NCI-H1048 (cell line): Measurements from ENCODE around the gene SFMBT1.

Source experiments
- DNase-seq: peaks from one replicate; lab custom pipeline; 2025; lab: John Stamatoyannopoulos, UW

SFMBT1 gene

DNA sequence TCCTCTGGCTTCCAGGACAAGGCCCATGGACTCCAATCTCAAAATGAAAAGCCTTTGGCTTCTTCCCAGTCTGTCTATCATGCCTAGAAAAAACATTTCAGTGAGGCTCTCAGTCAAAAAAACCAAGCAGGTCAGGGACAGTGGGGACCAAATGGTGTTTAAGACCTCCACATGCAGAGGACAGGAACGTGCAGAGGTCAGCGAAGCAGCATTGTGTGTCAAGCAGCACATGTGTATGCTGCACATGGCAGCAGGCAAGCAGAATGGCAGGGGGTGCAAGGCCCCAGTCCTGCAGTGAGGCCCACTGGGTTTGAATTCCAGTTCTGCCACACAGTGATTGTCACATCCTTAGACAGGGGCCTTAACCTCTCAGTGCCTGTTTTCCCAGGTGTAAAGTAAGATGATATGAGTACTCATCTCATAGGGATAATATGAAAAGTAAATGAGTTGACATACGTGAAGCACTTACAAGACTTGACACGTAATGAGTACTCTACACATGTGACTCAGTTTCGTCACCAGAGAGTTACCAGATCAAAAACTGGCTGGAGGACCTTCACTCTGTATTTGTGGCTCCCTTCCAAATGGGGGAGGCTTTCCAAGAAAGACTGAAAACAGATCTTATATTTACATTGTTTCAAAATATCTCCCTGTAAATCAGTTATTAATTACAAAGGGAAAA is 159.7 kb downstream of the SFMBT1 start:
- no peak for DNase-seq

DNA sequence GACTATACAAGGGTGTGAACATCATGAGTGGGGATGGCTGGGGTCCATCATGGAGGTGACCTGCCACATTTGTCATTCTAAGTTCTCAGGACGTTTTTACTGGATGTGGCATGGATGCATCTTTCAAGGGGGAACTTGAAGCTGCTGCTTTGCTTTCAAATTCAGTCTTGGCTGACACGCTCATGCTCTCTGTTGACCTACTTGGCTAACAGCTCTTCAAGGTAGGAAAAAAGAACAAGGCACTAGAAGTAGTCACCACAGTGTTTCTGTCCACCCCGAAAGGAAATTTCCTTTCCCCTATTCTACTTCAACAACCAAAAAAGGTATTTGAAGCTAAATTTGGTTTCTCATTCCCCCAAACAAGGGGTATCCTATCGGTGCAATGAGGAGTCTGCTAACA is 163.5 kb downstream of the SFMBT1 start:
- no peak for DNase-seq

DNA sequence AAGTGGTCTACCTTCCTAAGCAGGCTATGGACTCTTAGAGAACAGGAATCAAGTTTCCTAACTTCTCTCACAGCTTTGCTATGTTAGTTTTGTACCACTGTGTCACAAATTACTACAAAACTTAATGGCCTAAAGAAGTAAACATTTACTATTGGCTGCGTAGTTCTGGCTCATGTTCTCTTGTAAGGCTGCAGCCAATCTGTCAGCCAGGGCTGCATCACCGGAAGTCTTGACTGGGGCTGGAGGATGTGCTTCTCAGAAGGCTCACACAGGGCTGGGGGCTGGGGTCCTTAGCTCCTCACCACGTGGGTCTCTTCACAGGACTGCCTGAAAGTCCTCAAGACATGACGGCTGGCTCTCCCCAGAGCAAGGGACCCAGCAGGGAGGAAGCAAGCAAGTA is 164.0 kb downstream of the SFMBT1 start:
- DNase-seq: no peak

- DNase-seq: no peak
Observed at GRCh38 chr3:52880474-52880873, 165.4 kb downstream of the SFMBT1 start.

GRCh38 chr3:52880047-52880446 is 165.8 kb downstream of the SFMBT1 start:
- DNase-seq: no peak

GRCh38 chr3:52879581-52879980 is 166.3 kb downstream of the SFMBT1 start:
- no peak for DNase-seq

GRCh38 chr3:52879090-52879489 is 166.8 kb downstream of the SFMBT1 start:
- no peak for DNase-seq

GRCh38 chr3:52877085-52877484 is 168.8 kb downstream of the SFMBT1 start:
- DNase-seq: no peak

DNA sequence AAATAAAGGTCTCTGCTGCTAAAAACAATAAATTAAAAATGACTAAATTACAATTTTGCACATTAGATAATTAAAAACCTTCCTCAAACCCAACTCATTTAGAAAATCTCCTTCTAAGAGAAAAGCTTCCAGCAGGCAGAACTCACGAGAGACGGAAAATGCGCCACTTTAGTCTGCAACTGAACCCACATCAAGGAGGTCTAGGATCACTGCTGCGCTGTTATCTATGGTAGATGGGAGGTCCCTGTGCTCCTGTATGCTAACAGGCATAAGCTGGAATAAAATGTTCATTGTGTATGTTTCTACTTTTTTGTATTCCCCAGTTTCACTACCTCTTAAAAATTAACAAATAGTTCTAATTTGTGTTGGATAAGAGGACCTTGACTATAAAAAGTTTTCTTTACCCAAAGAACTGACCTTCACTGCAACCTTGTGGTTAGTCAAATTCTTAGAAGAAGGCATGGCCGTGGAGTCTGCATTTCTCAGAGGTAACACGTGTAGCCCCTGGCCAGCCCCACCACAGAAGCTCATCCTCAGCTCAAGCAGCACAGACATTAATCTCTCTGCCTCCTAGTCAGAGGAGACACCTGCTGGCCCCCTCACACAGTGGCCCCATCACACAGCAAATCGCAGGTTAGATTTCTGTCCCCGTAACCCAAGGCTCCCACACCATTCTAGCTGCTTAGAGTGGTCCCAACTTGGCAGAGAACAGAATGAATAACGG is 170.8 kb downstream of the SFMBT1 start:
- DNase-seq: no peak

GRCh38 chr3:52874160-52874701 is 171.6 kb downstream of the SFMBT1 start:
- DNase-seq: no peak

GRCh38 chr3:52873433-52874159 is 172.3 kb downstream of the SFMBT1 start:
- no peak for DNase-seq

DNA sequence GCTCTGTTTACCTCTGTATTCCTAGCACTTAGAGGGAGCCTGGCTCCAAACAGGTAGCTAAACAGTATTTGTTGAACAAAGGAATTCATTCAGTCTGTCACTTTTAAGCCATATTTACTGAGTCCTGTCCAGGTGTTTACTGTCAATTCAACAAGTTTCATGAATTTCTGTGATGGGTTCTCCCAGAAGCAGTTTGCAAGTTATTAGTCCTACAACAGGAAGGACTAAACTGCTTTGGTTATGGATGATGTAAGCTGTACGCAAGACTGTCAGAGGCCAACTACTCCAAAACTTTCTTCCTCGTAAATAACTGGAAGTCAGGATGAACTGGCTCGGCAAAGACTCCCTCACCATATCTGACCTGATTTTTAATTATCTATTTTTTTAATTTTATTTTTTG is 173.6 kb downstream of the SFMBT1 start:
- no peak for DNase-seq

DNA sequence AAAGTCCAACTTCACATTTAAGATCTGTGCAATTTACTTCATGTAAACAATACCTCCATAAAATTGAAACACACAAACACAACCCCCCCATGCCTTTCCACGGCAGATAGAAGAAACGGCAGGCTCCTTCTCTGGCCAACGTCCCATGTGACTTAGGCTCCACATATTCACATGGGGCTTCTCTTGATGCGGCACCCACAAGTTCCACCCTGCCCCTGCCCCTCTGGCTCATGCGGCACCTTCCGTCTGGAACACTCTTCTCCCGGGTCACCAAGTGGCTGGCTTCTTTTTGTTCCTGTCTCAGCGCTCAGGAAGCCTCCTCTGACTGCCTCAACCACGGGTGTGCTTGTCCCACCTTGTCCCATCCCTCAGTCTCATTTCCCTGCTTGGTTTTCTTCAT is 174.1 kb downstream of the SFMBT1 start:
- DNase-seq: no peak

- DNase-seq: no peak
Observed at GRCh38 chr3:52870471-52870870, 175.4 kb downstream of the SFMBT1 start.

GRCh38 chr3:52866427-52866826 is 179.4 kb downstream of the SFMBT1 start:
- no peak for DNase-seq

GRCh38 chr3:52865994-52866393 is 179.9 kb downstream of the SFMBT1 start:
- DNase-seq: no peak

DNA sequence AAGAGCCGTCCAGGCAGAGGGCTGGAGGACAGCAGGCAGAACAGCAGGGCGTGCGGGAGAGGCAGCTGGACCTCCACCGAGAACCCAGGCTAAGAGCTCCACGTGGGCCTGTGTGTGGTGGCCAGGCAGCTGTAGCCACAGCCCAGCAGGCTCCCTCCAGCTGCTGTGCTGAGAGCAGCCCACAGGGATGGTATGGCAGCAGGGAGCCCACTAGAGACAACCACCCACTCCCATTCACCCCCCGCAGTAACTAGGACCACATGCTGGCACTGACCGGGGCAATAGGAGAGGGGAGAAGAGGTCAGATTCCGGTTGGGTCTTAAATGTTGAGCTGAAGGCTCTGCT is 185.5 kb downstream of the SFMBT1 start:
- DNase-seq: no peak

DNA sequence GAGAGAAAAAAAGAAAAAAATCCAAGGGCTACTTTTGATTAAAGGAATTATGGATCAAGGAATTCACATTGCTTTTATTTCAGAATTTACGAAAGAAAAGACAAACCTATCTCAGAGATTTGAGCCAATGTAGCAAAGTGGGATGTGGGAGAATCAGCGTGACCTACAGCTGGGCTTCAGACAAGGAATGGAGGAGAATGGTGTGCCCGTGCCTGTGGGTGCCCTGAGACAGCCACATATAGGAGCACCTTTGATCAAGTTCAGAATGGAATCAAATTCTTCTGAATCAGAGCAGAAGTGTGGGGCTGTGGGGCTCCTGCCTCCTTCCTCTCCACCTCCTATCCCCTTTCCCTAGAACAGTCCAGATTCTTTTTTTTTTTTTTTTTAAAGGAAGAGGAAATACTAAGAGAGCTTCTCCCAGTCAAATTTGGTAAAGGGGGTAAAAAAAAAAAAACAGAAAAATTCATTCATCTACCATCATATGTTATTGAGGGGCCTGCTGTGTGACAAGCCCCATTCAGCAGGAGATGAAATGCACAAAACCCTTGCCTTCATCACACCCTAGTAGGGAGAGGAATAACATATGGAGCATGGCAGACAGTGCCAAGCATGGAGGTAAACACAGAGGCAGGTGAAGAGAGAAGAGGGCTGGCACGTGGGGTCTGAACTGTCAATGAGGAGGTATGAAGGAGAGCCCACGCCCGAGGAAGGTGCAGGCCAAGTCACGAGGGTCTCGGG is 186.0 kb downstream of the SFMBT1 start:
- DNase-seq: no peak

GRCh38 chr3:52857864-52858263 is 188.0 kb downstream of the SFMBT1 start:
- DNase-seq: no peak

DNA sequence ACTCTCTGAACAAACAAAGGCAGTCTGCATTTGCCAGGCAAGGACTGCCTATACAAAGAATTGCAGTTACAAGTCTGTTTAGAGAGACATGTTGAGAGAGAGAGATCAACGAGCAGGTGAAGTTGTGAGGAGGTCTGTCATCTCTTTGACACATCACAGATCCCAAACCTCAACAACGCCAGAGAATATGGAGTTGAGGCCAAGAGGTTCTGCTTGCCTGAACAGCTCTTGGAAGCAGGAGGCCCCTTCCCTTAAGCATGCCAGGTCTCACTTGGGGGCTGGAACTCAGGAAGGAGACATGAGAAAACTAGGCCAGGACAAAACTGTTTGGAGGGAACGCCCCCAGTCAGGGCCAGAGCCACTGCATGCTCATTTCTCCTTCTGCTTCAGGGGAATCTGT is 188.7 kb downstream of the SFMBT1 start:
- DNase-seq: no peak

GRCh38 chr3:52856666-52857065 is 189.2 kb downstream of the SFMBT1 start:
- no peak for DNase-seq

DNA sequence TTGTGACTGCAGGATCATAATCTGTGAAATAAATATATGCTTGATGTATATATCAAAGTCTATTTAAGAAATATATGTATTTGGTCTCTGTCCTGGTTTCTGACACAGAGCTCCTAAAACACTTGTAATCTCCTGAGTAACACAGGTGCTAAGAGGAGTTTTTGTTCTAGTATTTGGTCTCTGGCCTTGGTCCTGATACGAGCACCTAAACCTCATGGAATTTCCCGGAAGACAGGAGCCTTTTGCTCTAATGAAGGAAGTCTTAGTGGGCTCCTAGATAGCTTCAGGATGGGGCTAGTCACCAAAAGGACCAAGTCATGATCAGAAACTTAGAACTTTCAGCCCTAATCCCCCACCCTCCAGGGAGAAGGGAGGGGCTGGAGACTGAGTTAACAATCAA is 191.9 kb downstream of the SFMBT1 start:
- no peak for DNase-seq
